HepG2 (cell line): ENCODE data around the gene KCND1. TPM values are rescaled to one million over a fixed set of nuclear protein-coding genes. Genes with fewer than 3 reads are reported as not detected.

Experiments
- BCL6 ChIP-seq: IDR thresholded peaks from 2 replicates; pipeline ENCODE4 v1.6.1; 2016; ENCODE audit warnings: missing genetic modification reagents, missing compliant biosample characterization
- CBX5 ChIP-seq: sonication (generic); formaldehyde crosslinking; IDR thresholded peaks from 2 replicates; pipeline ENCODE4 v1.4.0; 2020; ENCODE audit warnings: missing genetic modification reagents, borderline replicate concordance
- GFI1 ChIP-seq: sonication (generic); formaldehyde crosslinking; IDR thresholded peaks from 2 replicates; pipeline ENCODE4 v1.5.0; 2020; ENCODE audit warnings: missing genetic modification reagents, mild to moderate bottlenecking, borderline replicate concordance
- HNRNPH1 ChIP-seq: fragments of 200-400 bp; formaldehyde crosslinking; optimal IDR thresholded peaks from 2 replicates; pipeline ENCODE3; 2017; ENCODE audit warnings: mild to moderate bottlenecking, low read depth, low read length
- IKZF4 ChIP-seq: sonication (generic); formaldehyde crosslinking; IDR thresholded peaks from 2 replicates; pipeline ENCODE4 v1.5.1; 2020; ENCODE audit warnings: borderline replicate concordance, mild to moderate bottlenecking, low read depth, missing genetic modification reagents; ENCODE audit errors: not compliant biosample characterization
- KDM3A ChIP-seq: IDR thresholded peaks from 2 replicates; pipeline ENCODE4 v1.6.1; 2018; ENCODE audit warnings: low read depth, missing compliant biosample characterization
- KLF11 ChIP-seq: IDR thresholded peaks from 2 replicates; pipeline ENCODE4 v1.6.1; 2016; ENCODE audit warnings: missing compliant biosample characterization
- KLF13 ChIP-seq: sonication (generic); formaldehyde crosslinking; IDR thresholded peaks from 2 replicates; pipeline ENCODE4 v1.4.0; 2020; ENCODE audit warnings: mild to moderate bottlenecking, missing genetic modification reagents
- MIER2 ChIP-seq: IDR thresholded peaks from 2 replicates; pipeline ENCODE4 v1.6.1; 2016; ENCODE audit warnings: missing biosample characterization, missing genetic modification reagents
- NFYC ChIP-seq: IDR thresholded peaks from 2 replicates; pipeline ENCODE4 v1.6.1; 2016; ENCODE audit warnings: missing genetic modification reagents, missing compliant biosample characterization
- RCOR2 ChIP-seq: IDR thresholded peaks from 2 replicates; pipeline ENCODE4 v1.6.1; 2016; ENCODE audit warnings: missing biosample characterization, missing genetic modification reagents
- SALL1 ChIP-seq: sonication (generic); formaldehyde crosslinking; IDR thresholded peaks from 2 replicates; pipeline ENCODE4 v1.8.0; 2022; ENCODE audit warnings: mild to moderate bottlenecking, missing genetic modification reagents
- ZBTB21 ChIP-seq: sonication (generic); formaldehyde crosslinking; IDR thresholded peaks from 2 replicates; pipeline ENCODE4 v1.4.0; 2020; ENCODE audit warnings: missing genetic modification reagents
- ZBTB42 ChIP-seq: sonication (generic); formaldehyde crosslinking; IDR thresholded peaks from 2 replicates; pipeline ENCODE4 v1.5.0; 2020; ENCODE audit warnings: mild to moderate bottlenecking, missing genetic modification reagents
- ZBTB7B ChIP-seq: sonication (generic); formaldehyde crosslinking; IDR thresholded peaks from 2 replicates; pipeline ENCODE4 v1.4.0; 2020; ENCODE audit warnings: missing genetic modification reagents
- ZNF121 ChIP-seq: sonication (generic); formaldehyde crosslinking; IDR thresholded peaks from 2 replicates; pipeline ENCODE4 v1.5.0; 2020; ENCODE audit warnings: mild to moderate bottlenecking, missing genetic modification reagents
- ZNF460 ChIP-seq: sonication (generic); formaldehyde crosslinking; IDR thresholded peaks from 2 replicates; pipeline ENCODE4 v1.5.1; 2020; ENCODE audit warnings: missing genetic modification reagents, mild to moderate bottlenecking, borderline replicate concordance
- ZNF569 ChIP-seq: sonication (generic); formaldehyde crosslinking; IDR thresholded peaks from 2 replicates; pipeline ENCODE4 v1.5.0; 2020; ENCODE audit warnings: mild to moderate bottlenecking, missing genetic modification reagents, moderate library complexity, borderline replicate concordance
- ZNF605 ChIP-seq: sonication (generic); formaldehyde crosslinking; IDR thresholded peaks from 2 replicates; pipeline ENCODE4 v1.8.0; 2022; ENCODE audit warnings: mild to moderate bottlenecking, missing genetic modification reagents
- ZNF83 ChIP-seq: sonication (generic); formaldehyde crosslinking; IDR thresholded peaks from 2 replicates; pipeline ENCODE4 v1.4.0; 2020; ENCODE audit warnings: missing genetic modification reagents, mild to moderate bottlenecking, borderline replicate concordance
- polyA plus RNA-seq, 8 experiments: library from polyadenylated mRNA; depleted of rRNA in 3 of 8; stranded (reverse) in 7 of 8; unstranded in 1 of 8; fragments of >200 nt; fragmentation: Illumina TruSeq in 4 of 8; extraction: Trizol in 4 of 8; gene quantifications; 2 replicates each; pipeline versions ENCODE4 v1.2.1 to v1.2.3, GENCODE V29; 2011 to 2016; ENCODE audit warnings: low read depth in 4 of 8, missing spikeins in 1 of 8, mixed read lengths in 1 of 8; ENCODE audit not compliant: insufficient read depth in 1 of 8
- total RNA-seq, 5 experiments: library from RNA; depleted of rRNA; stranded (reverse); fragments of >200 nt; fragmentation: Illumina TruSeq; extraction: Trizol; gene quantifications; 2 replicates each; pipeline ENCODE4 v1.2.3, GENCODE V29; 2016; ENCODE audit warnings: low read depth in 1 of 5
- TF ChIP-seq, protein P1 (sequence below): sonication (generic); formaldehyde crosslinking; IDR thresholded peaks from 2 replicates; pipeline ENCODE4 v1.5.0; 2020; ENCODE audit warnings: mild to moderate bottlenecking, missing genetic modification reagents, borderline replicate concordance
- TF ChIP-seq, protein P2 (sequence below): sonication (generic); formaldehyde crosslinking; IDR thresholded peaks from 2 replicates; pipeline ENCODE4 v1.4.0; 2020; ENCODE audit warnings: low read depth, missing genetic modification reagents
- TF ChIP-seq, protein P3 (sequence below): sonication (generic); formaldehyde crosslinking; IDR thresholded peaks from 2 replicates; pipeline ENCODE4 v1.5.0; 2020; ENCODE audit warnings: missing genetic modification reagents, mild to moderate bottlenecking, borderline replicate concordance

The KCND1 gene
- total and polyA plus RNA-seq, 2 of the 13 experiments (the other 11 are each of a cell fraction or from before 2014, with no cell fraction given): 0.07 to 0.30 TPM

DNA sequence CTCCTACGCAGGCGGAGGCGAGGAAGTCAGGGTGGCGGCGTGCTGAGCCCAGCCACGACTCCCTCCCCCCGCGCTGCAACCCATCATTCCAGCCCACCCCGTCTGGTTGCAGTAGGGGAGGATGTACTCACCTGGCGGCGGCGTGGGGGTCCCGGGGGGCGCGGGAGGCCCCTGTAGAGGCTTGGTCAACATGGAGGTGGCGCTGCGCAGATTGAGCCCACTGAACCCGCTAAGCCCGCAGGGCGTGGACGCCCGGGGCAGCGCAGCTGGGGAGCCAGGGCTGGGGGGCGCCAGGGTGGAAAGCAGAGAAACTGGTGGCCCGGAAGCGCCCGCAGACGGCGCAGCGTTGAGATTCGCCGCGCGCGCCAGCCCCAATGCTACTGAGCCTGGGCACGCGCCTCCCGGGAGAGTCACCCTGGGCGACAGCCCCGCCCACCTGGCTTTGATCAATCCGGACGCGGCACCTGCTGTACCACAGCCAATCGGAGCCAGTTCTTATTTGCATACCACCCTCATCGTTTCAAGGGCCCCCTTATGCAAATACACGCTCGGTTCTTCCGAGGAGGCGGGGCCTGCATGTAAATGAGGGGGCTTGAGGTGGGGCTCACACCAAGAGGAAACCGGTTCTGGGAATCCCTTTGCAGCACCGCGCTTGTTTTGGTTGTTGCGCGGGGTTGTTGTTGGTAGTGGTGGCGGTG is 52.9 kb downstream of the KCND1 start, which contains the start of gene PIM2 (continued):
- TF ChIP-seq, protein P1, sequence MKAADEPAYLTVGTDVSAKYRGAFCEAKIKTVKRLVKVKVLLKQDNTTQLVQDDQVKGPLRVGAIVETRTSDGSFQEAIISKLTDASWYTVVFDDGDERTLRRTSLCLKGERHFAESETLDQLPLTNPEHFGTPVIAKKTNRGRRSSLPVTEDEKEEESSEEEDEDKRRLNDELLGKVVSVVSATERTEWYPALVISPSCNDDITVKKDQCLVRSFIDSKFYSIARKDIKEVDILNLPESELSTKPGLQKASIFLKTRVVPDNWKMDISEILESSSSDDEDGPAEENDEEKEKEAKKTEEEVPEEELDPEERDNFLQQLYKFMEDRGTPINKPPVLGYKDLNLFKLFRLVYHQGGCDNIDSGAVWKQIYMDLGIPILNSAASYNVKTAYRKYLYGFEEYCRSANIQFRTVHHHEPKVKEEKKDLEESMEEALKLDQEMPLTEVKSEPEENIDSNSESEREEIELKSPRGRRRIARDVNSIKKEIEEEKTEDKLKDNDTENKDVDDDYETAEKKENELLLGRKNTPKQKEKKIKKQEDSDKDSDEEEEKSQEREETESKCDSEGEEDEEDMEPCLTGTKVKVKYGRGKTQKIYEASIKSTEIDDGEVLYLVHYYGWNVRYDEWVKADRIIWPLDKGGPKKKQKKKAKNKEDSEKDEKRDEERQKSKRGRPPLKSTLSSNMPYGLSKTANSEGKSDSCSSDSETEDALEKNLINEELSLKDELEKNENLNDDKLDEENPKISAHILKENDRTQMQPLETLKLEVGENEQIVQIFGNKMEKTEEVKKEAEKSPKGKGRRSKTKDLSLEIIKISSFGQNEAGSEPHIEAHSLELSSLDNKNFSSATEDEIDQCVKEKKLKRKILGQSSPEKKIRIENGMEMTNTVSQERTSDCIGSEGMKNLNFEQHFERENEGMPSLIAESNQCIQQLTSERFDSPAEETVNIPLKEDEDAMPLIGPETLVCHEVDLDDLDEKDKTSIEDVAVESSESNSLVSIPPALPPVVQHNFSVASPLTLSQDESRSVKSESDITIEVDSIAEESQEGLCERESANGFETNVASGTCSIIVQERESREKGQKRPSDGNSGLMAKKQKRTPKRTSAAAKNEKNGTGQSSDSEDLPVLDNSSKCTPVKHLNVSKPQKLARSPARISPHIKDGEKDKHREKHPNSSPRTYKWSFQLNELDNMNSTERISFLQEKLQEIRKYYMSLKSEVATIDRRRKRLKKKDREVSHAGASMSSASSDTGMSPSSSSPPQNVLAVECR (CRISPR knock-in tag): peak; percentile 60; the same call in 1 of the 2 replicates
- TF ChIP-seq, protein P2, sequence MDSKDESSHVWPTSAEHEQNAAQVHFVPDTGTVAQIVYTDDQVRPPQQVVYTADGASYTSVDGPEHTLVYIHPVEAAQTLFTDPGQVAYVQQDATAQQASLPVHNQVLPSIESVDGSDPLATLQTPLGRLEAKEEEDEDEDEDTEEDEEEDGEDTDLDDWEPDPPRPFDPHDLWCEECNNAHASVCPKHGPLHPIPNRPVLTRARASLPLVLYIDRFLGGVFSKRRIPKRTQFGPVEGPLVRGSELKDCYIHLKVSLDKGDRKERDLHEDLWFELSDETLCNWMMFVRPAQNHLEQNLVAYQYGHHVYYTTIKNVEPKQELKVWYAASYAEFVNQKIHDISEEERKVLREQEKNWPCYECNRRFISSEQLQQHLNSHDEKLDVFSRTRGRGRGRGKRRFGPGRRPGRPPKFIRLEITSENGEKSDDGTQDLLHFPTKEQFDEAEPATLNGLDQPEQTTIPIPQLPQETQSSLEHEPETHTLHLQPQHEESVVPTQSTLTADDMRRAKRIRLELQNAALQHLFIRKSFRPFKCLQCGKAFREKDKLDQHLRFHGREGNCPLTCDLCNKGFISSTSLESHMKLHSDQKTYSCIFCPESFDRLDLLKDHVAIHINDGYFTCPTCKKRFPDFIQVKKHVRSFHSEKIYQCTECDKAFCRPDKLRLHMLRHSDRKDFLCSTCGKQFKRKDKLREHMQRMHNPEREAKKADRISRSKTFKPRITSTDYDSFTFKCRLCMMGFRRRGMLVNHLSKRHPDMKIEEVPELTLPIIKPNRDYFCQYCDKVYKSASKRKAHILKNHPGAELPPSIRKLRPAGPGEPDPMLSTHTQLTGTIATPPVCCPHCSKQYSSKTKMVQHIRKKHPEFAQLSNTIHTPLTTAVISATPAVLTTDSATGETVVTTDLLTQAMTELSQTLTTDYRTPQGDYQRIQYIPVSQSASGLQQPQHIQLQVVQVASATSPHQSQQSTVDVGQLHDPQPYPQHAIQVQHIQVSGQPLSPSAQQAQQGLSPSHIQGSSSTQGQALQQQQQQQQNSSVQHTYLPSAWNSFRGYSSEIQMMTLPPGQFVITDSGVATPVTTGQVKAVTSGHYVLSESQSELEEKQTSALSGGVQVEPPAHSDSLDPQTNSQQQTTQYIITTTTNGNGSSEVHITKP: no peak
- TF ChIP-seq ZNF460 (CRISPR knock-in tag) (no peak), KDM3A (CRISPR knock-in tag) (no peak), IKZF4 (CRISPR knock-in tag) (no peak), KLF11 (CRISPR knock-in tag) (no peak), ZBTB7B (CRISPR knock-in tag) (0 out of 2 replicates have a peak, but pooled peaks have one; percentile 64), KLF13 (CRISPR knock-in tag) (no peak), ZNF605 (CRISPR knock-in tag) (peak; percentile 57), SALL1 (CRISPR knock-in tag) (no peak), ZNF83 (CRISPR knock-in tag) (no peak), GFI1 (no peak), NFYC (CRISPR knock-in tag) (peak; percentile 74), ZBTB42 (CRISPR knock-in tag) (no peak), HNRNPH1 (no peak), MIER2 (CRISPR knock-in tag) (no peak), ZNF121 (CRISPR knock-in tag) (no peak), RCOR2 (CRISPR knock-in tag) (no peak), CBX5 (no peak), BCL6 (CRISPR knock-in tag) (no peak), ZNF569 (CRISPR knock-in tag) (no peak), ZBTB21 (no peak)
- TF ChIP-seq, protein P3, sequence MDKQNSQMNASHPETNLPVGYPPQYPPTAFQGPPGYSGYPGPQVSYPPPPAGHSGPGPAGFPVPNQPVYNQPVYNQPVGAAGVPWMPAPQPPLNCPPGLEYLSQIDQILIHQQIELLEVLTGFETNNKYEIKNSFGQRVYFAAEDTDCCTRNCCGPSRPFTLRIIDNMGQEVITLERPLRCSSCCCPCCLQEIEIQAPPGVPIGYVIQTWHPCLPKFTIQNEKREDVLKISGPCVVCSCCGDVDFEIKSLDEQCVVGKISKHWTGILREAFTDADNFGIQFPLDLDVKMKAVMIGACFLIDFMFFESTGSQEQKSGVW (CRISPR knock-in tag): no peak
